Measurements from ENCODE around the gene NFATC1.

DNA sequence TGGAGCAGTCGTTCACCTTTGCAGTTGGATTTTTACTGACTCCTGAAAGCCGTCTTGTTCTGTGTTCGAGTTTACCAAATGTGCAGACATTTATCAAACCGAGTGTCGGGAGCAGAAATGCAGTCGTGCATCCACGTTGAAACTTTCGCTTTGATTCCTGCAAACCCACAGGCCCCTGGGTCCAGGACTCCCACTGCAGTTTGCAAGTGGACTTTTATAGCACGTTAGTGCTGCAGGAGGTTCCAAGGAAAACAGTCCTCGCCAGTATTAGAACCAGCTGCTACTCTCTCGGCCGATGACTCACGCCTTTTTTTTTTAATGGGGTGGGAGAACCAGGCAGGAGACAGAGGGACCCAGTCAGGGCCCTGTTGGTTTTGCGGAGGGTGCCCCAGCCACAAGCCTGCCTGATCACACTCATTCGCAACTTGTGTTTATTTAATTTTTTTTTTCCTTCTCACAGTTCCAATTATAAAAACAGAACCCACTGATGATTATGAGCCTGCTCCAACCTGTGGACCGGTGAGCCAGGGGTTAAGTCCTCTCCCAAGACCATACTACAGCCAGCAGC is 90.1 kb downstream of the NFATC1 start:
- TF ChIP-seq, protein P1, sequence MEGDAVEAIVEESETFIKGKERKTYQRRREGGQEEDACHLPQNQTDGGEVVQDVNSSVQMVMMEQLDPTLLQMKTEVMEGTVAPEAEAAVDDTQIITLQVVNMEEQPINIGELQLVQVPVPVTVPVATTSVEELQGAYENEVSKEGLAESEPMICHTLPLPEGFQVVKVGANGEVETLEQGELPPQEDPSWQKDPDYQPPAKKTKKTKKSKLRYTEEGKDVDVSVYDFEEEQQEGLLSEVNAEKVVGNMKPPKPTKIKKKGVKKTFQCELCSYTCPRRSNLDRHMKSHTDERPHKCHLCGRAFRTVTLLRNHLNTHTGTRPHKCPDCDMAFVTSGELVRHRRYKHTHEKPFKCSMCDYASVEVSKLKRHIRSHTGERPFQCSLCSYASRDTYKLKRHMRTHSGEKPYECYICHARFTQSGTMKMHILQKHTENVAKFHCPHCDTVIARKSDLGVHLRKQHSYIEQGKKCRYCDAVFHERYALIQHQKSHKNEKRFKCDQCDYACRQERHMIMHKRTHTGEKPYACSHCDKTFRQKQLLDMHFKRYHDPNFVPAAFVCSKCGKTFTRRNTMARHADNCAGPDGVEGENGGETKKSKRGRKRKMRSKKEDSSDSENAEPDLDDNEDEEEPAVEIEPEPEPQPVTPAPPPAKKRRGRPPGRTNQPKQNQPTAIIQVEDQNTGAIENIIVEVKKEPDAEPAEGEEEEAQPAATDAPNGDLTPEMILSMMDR (IDR thresholded peaks at IDR 0.05), result no peak
- TF ChIP-seq POLR2A (IDR thresholded peaks at IDR 0.05), result no peak

Data from thyroid gland (tissue), 4 donors.